GM18520 (cell line): ENCODE results near the gene POLR2F.

Experiments used
- ATAC-seq: cut with Tn5 transposase; IDR thresholded peaks from one replicate; pipeline ENCODE4 v1.9.1; 2021; ENCODE audit not compliant: unreplicated experiment

Gene POLR2F

DNA sequence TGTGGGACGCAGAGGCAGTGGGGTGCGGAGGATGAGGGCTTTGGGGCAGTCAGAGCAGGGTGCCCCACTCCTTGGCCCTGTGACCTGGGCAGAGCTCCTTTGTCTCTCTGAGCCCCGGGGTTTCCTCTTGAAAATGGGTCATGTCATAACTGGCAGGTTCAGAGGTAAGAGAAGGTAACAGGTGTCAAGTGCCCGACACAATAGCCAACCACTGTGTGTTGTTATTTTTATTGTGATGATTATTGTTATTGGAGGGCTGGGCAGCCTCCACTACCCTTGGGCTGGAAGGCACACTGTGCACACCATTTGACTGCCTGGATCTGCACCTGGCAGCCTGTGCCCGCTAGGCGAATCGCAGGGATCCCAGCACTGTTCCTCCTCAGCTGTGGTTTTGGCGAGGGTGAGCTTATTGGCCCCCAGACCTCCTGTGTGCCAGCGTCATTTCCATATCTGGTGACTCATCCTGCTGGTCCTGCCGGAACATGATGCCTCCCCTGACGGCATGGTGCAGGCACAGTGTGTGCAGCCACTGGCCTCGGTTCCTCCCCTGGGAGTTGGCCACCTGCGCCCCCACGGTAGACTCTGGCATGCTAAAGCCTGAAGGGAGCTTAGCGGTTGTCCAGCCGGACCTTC lies 46.3 kb downstream of the POLR2F start:
- ATAC-seq, result no peak

DNA sequence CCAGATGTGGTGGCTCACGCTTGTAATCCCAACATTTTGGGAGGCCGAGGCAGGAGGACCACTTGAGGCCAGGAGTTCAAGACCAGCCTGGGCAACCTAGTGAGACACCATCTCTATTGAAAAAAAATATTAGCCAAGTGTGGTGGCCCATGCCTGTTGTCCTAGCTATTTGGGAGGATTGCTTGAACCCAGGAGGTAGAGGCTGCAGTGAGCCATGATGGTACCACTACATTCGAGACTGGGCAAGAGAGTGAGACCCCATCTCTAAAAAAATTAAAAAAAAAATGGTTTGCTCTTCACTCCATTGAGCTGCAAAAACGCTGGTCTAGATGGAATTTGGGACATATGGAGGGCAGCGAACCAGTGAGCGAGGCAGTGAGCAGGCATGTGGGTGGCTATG lies 52.4 kb downstream of the POLR2F start:
- no peak for ATAC-seq

DNA sequence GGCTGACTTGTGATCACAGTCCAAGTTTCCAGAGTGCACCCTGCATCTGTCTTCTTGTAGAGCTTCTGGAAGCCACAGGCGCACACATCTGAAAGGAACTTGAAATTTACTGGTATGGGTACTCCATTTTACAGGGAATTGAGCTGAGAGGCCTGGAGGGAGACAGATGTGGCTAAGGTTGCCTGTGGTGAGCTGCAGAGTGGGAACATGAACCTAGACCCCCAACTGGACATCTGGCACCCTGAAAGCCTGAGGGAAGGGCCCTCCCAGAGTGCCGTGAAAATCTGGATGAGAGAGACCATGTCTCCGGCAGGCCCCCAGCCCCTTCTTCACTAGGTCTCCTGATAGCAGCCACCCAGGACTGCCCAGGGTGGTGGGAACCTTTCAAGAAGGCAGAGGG lies 53.4 kb downstream of the POLR2F start:
- no peak for ATAC-seq

DNA sequence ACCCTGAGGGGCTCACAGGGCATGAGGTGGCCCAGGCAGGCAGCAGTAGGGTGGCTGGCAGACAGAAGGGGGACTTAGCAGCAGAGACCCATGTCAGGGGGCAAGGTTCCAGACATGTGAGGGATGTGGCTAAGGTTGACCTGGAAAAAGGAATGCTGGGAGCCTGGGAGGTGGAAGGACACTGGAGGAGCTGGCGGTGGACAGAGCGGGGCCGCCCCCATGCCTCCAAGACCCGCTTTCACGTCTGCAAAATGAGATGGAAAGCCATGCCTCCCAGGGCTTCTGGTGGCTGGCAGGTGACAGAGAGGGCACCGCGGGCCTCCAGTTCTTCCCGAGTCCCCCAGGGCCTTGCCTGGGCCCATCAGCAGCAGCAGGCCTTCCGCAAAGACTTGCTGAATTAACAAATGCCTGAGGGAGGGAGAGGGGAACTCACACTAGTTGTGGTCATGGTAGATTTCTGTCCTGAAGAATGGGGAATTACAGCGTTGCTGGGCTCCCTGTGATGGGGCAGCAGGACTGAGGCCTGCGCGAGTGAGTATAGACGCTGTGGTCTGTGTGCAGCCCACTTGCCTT lies 53.9 kb downstream of the POLR2F start:
- no peak for ATAC-seq

DNA sequence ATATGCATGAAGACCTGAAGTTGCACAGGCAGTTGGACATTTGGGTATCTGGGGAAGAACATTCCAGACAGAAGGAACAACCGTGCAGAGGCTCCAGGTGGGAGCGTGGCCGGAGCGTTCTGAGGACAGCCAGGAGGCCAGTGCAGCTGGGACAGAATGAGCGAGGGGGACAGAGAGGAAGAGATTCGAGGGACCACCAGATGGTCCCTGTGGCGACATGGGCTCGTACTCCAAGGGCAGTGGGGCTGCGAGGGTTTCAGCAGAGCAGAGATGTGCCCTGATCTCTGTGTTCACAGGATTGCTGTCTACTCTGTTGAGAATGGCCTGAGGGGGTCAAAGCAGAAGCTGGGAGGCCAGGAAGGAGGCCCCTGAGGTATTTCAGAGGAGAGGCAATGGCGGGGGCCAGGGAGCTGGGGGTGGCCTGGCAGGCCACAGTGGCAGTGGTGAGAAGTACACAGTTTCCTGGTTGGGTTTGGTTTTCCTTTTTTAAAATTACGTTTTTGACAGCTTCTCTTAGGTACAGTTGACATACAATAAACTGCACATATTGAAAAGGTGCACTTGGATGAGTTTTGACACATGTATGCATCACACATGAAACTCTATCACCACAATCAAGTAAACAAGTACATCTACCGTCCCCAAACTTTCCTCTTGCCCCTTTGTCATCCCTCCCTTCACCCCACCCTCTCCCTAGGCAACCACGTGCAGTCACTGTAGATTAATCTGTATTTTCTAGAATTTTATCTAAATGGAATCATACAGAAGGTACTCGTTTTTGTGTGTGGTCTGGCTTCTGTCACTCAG lies 55.7 kb downstream of the POLR2F start:
- no peak for ATAC-seq

DNA sequence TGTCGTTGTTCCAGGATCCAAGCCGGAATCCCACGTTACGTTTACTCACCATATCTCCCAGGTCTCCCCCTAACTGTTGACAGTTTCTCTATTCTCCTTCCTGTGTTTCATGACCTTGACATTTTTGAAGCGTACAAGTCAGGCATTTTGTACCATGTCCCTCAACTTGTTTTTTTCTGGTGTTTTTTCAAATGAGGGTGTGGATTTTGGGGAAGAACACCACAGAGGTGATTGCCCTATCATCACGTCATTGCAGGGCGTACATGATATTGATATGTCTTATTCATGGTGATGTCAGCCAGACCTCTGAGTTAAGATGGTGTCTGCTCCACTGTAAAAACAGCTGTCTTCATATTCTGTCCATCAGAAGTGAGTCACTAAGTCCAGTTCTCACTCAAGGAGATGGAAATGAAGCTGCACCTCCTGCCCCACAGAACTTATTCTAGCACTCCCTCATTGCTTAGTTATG lies 59.1 kb downstream of the POLR2F start:
- ATAC-seq, result no peak

DNA sequence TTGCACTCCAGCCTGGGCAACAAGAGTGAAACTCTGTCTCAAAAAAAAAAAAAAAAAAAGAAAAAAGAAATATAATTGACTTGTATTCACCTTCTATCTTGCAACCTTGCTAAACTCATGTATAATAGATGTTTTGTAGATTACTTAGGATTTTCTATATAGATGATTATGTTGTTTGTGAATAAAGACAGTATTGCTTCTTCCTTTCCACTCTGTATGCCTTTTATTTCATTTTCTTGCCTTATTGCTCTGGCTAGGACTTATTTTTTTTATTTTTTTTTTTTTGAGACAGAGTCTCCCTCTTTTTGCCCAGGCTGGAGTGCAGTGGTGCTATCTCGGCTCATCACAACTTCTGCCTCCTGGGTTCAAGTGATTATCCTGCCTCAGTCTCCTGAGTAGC lies 60.6 kb downstream of the POLR2F start:
- ATAC-seq, result no peak

DNA sequence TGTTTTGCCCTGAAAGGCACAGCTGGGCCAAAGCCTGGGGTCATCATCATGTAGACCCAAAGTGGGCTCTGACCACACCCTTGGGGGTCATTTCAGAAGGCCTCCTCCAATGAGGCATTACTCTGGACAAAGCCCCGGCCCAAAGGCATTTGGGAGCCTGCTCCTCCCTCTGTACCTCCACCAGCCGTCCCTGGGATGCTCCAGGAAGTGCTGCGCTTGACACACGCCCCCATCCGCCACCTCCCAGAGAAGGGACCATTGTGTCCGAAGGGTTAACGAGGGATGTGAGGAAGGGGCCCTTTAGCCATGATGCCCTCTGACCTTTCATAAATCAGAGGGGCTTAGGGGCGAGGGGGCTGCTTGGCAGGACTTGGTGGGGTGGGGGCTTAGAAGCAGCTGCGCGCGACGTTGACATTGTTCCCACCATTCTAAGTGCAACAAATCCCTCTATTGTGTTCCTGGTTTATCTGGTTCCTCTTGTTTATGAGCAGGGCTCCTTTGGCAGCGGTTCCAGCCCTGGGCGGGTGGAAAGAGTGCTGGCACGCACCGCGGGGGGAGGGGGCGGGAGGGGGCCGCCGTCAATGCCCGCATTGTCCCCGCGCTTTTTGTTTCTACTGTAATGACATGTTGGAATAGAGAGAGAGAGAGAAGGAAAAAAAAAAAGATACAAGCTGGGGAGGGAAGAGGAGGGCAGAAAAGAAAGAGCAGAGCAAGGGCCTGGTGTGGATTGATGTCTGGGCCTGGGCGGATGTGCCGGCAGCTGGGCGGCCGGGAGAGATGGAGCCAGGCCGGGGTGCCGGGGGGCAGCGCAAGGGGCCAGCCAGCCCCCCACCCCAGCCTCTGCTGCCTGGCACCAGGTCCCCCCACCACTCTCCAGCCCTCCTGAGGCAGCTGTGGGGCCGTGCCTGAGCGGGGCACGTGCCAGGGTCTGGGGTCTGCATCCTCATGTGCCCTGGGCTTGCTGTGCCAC lies 63.0 kb downstream of the POLR2F start:
- no peak for ATAC-seq

DNA sequence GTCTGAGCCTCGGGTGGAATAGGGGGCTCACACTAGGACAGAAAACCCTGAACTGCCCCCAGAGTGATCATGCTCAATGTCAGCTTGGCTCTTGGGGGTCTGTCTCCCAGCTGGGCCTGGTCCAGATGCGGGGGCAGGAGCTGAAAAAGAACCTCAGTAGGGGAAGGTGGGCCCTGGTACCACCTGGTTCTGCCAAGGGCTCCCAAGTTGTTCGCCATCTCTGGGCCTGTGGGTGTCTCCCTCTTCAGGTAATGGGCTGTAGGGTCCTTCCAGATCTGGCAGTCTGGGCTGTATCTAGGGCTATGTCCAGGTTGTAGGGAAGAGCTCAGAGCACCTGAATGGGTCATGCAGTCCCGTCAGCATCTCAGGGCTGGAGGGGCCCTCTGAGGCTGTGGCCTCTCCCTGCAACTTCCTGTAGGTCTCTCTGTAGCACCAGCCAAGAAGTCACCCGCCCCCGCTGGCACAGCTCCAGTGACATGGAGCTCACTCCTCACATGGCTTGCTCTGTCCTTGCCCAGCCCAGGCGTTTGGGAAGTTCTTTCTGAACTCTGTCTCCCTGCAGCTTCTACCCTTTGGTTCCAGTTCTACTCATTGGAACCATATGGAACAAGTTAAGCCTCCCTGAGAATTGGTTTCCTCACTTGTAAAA lies 63.9 kb downstream of the POLR2F start:
- ATAC-seq, result no peak

DNA sequence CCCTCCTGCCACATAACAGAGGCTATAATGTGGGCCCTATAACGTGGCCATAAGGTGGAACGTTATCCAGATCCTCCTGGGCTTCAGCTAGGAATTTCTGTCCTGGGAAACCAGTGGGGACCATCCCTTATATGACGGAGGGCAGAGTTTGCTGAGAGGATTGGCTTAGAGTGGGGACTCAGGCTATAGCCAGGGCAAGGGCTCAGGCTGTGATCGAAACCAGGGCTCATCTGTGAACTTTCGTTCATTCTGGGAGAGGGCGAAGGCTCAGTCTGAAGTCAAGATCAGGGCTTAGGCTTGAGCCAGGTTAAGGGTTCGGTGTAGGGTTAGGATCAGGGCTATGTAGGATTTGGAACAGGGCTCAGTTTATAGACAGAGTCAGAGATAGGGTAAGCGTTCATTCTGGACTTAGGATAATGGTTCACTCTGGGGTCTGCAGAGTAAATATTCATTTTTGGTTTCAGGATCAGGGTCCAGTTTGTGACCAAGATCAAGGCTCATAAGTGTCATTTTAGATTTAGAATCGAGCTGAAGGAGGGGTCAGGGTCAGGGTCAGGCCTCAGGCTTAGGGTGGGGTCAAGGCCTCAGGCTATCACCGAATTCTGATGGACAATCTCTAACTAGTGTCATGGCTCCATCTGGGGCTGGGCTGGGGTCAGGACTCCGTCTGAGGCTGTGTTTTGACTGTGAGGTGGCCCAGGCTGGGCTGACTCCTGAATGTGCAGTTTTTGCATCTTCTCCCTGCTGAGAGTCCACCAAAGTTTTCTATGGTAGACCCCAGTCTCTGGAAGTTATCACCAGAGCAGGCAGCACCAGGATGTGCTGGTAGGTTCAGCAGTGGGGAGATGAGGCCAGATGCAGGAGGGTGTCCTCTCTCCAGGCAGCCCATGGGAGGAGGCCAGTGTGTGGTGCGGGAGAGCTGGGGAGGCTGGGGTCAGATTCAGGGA lies 64.7 kb downstream of the POLR2F start:
- ATAC-seq, result no peak
